NK-92 (cell line): ENCODE measurements around the gene SWAP70.
"Not testable (repeated sequence)": the region's sequence is repeated elsewhere in the genome, so short reads cannot be mapped to it uniquely, and the experiment has no call there.

Source experiments
- DNase-seq: peaks from one replicate; lab custom pipeline; 2025; ENCODE audit not compliant: unreplicated experiment; lab: John Stamatoyannopoulos, UW

The SWAP70 gene

GRCh38 chr11:9719566-9720289 lies 55.9 kb downstream of the SWAP70 start:
- no peak for DNase-seq

GRCh38 chr11:9720290-9720630 lies 56.4 kb downstream of the SWAP70 start:
- no peak for DNase-seq

DNA sequence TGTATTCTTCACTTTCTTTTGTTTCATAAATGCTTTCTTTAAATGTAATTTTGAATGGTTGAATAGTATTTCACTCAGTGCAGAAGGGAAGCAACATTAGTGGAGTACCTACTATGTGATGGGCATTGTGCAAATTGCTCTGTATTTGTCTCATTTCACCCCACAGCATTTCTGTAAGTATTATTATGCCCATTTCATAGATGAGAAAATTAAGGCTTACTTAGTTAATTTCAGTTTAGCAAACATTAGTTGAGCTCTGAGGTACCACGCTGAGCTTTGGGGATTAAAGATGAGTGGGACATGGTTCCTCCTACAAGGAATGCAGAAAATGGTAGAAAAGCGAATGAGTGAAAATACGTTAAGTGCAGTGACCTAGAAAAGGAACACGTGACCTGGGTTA lies 58.1 kb downstream of the SWAP70 start:
- no peak for DNase-seq

GRCh38 chr11:9722893-9723292 lies 59.0 kb downstream of the SWAP70 start:
- DNase-seq = no peak

DNA sequence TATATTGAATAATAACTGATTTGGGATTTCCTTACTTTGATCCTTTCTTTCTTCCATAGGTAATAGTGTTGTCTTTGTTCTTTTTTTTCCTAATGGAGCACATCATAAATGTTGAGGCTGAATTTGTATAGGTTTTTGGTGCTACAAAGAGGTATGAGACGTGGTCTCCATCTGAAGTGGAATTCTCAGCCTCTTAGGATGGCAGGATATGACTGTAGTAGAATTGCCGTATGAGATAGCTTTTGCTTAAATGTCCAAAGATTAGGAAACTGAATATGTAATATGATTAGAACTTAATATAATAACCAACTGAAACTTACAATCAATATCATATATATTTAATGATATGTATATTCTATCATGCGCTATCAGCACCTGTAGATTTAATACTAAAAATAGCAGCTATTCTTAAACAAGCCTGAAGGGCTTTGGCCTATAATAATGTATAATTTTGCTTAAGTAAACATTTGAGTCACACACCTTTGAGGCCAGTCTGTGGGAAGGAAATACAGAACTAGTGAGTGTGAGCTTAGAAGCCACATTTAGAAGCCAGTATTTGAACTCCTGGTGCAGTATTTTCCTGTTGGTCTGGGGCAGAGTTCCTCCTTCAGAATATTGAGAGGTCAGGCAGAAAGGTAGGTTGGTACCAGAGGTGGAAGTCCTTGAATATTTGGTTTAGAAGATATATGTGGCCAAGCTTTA lies 62.6 kb downstream of the SWAP70 start:
- DNase-seq = no peak

DNA sequence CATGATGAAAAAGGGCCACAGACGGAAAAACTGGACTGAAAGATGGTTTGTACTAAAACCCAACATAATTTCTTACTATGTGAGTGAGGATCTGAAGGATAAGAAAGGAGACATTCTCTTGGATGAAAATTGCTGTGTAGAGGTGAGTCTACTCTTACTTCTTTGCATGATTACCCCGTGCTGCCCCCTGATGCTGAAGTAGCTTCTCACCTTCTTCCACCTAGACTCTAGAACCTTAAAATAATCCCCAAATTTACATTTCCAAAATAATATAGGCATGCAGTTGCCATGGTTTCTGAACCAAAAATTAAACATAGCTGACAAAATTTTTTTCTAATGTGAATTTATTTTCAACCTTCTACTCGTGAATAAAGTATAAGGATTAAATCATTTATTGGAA lies 64.2 kb downstream of the SWAP70 start:
- no peak for DNase-seq

GRCh38 chr11:9731256-9731655 lies 67.4 kb downstream of the SWAP70 start:
- no peak for DNase-seq

DNA sequence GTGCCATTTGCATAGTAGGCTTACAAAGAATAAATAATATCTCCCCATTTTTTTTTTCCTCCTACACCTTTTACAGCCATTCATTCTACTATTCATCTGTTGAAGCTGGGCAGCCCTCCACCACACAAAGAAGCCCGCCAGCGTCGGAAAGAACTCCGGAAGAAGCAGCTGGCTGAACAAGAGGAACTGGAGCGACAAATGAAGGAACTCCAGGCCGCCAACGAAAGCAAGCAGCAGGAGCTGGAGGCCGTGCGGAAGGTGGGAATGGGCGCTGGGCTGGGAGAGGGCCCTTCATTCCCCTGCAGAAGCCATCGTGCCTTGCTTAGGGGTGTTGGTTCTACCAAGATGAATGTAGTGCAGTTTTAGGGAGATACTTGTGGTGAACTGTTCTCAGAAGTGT lies 68.6 kb downstream of the SWAP70 start:
- DNase-seq = no peak

DNA sequence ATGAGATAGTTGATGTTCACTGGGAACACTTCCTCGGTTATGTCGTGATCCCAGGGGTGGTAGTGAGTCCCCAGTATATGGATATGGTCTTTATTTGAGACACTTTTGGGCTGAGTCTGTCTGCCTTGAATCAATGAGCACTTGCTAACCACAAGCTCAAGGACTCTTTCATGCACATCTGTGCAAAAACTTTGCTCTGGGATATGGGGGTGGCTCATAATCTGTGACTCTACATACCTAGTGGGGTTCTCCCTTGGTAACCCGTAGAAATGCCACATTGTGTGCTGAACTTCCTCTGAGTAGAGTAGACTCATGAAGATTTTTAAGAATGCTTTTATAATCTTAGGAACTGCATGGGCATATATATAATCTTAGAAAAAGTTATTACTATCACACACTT lies 69.3 kb downstream of the SWAP70 start:
- no peak for DNase-seq

- DNase-seq = no peak
Measured at GRCh38 chr11:9735236-9735635, 71.4 kb downstream of the SWAP70 start.

GRCh38 chr11:9735919-9736318 lies 72.0 kb downstream of the SWAP70 start:
- no peak for DNase-seq

- DNase-seq = no peak
Measured at GRCh38 chr11:9736365-9736764, 72.5 kb downstream of the SWAP70 start.

DNA sequence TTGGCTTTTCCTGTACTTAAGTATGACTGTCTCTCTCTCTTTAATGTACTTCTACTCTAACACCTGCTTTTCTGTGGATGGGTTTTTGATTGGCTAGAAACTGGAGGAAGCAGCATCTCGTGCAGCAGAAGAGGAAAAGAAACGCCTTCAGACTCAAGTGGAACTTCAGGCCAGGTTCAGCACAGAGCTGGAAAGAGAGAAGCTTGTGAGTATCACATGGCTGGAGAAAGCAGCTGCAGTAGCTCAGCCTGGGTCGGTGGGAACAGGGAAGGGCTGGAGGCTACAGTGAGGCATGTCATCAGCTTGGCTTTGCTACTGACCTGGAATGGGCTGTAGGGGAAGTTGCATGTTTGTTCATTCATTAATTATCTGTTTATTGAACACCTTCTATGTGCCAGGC lies 74.2 kb downstream of the SWAP70 start:
- no peak for DNase-seq

- DNase-seq = no peak
Measured at GRCh38 chr11:9738707-9739106, 74.8 kb downstream of the SWAP70 start.

DNA sequence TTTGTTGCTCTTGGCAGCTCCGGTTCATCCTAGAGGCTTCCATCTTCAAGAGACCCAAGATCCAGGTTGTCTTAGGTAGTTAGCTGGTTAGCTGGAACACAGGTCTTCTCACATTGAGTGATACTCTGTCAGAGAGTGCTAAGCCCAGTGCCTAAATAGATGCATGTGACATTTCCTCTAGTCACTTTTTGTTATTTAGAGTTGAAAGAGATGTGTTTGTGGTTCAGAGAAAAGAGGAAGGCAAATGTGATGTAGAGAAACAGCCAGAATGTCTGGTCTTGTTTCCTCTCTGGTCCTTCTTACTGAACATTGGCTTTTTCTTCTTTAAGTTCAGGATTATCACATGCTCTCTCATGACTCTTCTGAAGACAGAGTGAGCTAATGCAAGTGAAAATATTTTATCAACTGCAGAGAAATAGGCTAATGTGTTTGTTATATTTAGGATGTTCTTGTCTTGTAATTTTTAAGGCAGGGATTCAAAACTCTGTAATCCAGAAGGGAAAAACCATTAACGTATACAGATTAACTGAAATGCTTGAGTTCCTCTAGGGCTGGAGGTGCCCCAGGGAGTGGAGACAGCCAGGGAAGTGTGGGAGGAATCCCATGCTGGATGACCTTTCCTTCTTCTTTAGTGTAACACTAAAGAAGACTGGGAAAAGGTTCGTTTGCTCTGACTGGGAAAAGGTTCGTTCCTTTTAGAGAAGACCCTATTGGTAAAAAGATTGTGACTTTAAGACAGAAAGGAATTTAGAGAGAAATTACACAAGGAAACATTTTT lies 75.4 kb downstream of the SWAP70 start:
- no peak for DNase-seq

- DNase-seq = no peak
Measured at GRCh38 chr11:9740202-9740883, 76.5 kb downstream of the SWAP70 start.

DNA sequence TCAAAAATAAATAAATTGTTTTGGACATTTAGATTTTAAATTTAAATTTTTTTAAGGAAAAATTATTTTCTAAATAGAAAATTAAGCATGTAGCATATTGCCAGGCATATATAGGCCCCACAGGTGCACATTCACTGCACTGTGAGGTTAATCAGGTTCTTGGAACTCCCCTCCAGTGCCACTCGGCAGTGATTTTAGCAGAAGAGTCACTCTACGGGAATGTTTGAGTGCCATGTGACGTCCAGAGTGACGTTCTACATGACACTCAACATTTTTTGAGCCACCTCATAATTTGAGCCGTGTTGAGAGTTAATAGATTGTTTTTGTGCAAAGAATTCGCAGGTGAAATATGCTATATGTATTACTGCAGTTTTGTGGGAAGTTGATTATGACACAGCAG lies 77.4 kb downstream of the SWAP70 start:
- no peak for DNase-seq

- DNase-seq = not testable (repeated sequence)
Measured at GRCh38 chr11:9743512-9743911, 79.6 kb downstream of the SWAP70 start.

- no peak for DNase-seq
Measured at GRCh38 chr11:9745411-9746211, 81.7 kb downstream of the SWAP70 start.

- no peak for DNase-seq
Measured at GRCh38 chr11:9747229-9747628, 83.4 kb downstream of the SWAP70 start.

- no peak for DNase-seq
Measured at GRCh38 chr11:9747828-9748227, 84.0 kb downstream of the SWAP70 start.
